Activated CD4-positive, alpha-beta T cell treated with anti-CD3 and anti-CD28 coated beads for 1 hour (primary cell): ENCODE results near the gene RAP1A.

Source experiments
- DNase-seq: peaks from one replicate; pipeline ENCODE4 v3.0.0-alpha.2; 2020

Gene RAP1A

DNA sequence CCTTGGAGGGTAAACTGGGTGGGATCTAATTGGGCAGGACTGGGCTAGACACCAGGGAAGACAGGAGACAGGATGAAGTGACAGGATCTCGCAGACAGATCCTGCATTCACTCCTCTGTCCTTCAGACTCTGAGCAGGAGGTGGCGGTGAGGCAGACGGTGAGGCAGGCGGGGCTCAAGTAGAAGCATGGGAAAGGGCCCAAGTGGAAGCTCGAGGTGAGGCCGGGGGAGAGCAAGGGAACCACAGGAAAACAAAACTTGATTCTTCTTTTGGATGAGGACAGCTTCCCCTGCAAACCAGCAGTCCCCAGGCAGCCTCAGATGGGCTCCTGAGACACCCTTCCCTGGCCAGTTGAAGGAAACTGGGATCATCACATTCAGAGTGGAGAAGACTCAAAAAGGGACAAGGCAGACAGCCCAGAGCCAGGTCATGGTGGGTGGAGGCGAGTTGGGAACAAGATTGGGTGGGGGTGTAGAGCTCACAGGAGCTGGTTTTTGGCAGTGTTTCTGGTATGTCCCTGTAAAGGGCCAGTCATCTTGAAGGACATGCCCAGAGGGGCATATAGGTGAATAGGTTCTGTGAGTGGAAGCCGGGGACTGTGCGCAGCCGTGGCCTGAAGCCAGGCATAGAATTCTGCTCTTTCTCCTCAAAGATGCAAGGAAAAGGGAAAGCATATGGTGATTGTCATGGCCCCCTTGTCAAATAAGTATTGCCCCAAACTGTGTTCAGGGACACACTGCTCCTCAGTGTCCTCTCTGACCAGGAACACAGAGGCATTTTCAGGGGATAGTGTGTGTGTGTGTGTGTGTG is 101.6 kb downstream of the RAP1A start:
- DNase-seq: no peak

DNA sequence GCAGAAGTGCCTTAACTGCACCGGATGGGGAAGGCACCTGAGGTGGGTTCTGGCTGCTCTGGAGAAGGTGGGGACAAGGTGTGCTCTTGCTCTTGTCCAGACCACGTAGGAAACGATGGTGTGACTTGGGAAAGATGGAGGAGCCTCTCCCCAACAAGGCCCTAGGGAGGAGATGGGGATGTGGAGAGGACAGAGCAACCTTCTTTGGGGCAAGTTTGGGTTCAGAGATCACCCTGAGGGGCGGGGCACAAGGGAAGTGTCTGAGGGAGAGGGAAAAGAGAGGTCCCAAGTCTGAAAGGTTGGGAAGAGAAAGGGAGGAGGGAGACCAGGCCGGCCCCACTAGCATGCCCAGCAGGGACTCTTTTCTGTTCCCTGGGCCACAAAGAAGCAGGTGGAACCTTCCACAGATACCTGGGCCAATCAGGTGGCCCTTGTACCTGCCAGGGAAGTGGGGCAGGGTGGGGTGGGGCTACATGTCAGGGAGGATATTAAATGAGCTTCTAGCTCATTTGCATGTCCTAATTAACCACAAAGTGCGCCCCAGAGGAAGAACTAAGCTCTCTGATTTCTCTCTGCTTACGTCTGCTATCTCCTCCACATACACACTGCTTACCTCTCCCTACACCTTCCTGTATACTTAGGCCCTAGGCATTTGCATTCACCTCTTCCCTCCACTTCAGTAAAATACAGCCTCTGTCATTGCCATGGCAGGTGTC is 103.7 kb downstream of the RAP1A start:
- DNase-seq: no peak

DNA sequence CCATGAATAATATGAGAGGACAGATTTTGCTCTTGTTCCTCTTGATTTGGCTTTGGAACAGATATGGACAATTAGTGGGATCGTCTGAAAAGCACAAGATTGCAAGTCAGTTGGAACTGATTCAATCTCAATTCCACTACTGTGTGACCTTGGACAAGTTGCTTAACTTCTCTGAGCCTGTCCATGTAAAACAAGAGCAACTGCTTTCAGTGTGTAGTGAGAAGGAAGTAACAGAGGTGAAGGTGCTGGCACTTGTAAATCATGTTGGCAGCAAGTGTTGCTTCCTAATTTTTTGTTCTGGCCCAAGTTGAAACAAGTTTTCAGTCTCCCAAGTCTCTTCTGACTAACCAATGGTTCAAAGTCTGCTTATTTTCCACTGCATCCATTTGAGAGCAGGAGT is 104.3 kb downstream of the RAP1A start:
- no peak for DNase-seq

DNA sequence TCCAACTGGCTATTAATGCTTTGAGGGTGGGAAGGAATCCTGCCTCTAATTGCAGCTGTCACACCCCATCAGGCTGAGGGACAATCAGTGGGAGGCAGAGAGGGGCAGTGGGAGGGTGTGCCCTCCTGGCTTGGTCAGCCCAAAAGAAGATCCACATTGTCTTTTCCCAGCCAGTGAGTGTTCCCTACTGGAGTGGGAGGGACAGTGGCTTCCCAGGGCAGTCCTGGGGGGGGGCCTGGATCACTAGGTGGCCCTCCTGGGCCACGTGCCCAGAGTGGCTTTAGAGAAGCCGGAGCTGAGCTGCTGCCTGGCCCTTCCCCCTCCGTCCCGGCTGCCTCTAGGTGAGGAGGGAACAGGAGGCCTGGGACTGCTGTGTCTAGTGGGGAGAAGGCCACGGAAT is 105.6 kb downstream of the RAP1A start:
- no peak for DNase-seq

DNA sequence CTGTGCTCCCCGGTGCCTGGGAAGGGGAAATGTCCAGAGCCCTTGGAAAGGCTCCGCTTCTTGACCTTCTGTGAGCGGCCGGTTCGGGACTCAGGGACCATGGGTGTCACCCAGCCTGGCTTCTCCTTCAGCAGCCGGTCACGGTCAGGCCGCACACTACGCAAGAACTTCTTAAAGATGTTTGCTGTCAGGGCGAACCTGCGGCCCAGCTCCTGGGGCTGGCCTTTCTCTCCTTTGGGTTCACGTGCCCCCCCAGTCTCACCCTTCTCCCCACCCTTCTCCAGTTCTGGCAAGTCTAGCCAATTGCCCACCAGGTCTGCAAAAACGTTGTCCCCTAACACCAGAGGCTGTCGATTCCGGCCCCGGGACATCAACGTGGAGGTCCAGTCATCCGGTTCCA is 107.5 kb downstream of the RAP1A start:
- DNase-seq: no peak

DNA sequence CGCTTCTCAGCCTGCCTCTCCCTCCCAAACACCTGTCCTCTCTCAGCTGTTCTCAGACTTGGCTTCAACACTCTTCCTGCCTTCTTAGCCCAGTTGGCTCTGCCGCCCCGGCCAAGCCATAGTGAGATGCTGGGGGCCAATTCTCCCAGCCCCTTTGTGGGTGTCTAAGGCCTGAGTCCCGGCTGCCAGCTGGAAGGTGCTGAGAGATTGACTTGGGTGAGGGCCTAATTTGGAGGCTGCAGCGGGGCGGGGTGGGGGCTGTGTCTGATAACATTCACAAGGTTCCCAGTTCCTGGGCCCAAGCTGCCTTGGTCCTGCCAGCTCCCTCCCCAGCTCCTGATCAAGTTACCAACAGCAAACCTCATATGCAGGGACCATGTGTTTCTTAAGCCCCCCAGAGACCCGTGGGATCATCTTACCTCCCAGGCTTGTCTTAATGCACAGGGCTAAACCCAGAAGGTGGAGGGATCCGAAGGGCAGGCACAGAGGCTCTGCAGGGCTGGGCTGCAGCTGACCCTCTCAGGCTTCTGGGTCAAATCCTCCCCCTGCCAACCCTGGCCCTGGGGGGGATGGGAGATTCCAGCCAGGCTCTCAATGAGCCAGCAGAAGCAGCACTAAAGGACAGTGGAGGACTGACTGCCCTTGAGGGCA is 109.8 kb downstream of the RAP1A start:
- no peak for DNase-seq

DNA sequence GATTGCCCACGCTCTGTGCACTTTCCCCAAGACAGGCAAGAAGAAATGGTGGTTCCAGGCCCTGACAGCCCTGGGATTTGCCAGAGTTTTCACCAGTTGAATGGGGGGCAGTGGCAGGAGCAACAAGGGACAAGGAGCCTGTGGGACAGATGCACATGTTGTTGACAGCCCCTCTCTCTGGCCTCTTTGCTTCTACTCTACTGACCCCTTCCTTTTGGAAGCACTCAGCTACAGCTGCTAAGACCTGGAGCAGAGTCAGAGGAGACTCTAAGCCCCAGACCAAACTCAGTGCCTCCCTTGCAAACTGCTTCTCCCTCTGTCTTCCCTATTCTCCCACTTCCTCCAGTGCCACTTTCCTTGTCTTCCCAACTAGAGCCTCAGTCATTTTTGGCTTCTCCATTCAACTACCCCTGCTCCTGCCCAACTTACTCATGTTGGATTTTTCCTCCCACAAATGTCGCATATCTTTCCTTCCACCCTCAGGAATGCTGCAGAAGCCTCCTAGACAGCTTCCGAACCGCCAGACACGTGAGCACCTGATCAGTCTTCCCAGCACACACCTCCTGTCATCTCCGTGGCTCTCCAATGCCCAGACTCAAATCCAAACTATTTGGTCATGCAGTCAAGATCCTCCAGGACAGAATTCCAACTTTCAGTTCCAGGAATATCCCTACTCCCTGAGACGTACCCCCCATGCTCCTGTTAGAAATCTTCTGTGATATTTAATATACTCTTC is 110.5 kb downstream of the RAP1A start:
- DNase-seq: no peak

DNA sequence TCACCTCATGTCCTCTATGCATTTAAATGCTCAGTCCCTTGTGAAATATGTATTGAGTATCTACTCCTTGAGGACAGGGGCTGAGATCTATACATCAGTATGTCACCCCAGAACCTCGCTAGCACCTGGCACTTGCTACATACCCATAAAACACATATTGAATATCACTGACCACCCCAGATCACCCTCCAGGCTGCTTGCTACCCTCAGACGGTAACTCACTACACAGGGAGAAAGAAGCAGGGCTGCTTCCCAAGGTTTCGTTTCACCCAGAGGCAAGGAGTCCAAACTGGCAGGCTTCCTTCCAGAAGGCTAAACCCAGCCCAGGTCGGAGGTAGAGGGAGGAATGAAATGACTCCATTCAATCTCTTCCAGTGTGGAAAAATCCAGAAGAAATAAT is 111.1 kb downstream of the RAP1A start:
- no peak for DNase-seq

DNA sequence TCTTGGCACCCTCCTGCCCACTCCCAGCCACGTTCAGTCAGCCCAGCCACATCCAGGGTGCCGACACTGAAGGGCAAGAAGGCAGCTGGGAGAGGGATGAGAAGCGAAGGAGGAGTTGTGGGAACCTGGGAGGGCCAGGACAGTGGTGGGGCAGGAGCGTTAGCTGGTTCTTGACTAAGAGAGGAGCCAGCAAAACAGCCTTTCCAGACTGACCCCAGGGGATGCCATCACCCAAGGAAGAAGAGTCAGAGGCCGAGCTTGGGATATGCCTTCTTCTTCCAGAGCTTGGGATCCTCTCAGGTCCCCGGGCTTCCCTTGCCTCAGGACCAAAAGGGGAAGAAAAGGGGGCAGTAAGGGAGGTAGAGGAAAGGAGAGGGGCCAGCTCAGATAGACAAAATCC is 112.4 kb downstream of the RAP1A start:
- no peak for DNase-seq

DNA sequence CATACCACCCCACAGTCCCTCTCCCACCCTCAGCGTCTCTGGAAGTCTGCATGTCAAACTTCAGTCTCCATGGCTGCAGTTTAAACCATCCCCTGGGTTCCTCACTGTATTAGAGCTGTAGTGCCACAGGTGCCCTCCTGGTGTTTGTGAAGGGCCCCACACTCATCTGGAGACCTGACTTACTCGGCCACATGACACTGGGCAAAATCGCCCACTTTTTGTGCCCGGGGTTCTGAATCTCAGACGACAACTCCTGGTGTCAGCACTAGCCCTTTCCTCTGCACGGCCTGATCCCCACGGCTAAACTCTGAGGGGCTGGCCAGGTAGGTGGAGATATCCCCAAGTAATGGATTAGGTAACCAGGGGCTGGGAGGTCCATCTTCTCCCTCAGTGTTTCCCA is 113.1 kb downstream of the RAP1A start:
- DNase-seq: no peak

DNA sequence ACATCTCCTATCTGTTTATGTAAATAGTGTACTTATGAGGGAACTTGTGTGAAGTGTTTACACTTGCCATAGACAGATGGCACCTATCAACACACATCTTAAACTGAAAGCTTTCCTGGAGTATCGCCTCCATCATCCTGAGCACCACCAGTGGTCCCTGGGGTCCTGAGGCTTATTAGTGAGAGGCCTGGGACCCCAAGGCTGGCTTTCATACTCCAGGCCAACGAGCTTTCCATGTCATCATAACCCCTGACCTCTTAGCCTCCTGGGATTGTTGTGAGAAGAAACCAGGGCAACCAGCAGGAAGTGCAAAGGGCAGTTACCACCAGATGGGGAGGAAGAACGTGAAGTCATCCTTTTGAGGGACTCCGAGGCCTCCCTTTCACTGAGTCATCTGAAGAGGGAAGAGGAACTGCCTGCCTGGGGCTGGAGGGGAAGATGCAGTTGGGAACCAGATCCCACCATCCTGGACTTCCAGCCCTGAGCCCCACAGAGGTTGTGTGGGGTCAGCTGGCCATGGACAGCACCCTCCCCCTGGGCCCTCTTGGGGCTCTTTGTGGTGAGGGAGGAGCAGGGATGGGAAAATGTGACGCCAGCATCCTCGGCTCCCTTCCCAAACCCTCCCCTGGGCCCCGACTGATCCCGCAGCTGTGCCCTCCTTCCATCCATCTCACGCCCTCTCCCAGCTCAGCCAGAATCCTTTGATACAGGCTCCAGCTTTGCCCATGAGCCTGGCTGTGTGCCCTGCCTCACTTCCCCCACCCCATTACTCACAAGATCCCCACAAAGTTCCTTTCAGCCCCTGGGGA is 113.8 kb downstream of the RAP1A start:
- DNase-seq: no peak

DNA sequence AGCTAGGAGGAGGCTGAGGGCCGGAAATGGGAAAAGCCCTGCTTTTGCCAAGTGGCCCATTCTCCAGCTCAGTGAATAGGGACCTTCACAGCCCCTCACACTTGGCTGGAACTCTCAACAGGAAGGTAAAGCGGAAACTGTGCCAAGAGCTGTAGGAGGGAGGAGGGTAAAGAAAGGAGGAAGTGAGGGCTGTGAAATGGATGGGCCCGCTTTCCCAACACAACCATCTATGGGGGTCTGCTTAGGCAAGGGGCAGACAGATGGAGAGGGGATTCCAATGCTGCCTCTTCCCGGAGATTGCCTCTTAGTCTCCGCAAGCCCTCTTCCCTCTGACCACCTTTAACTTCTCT is 114.4 kb downstream of the RAP1A start:
- no peak for DNase-seq

DNA sequence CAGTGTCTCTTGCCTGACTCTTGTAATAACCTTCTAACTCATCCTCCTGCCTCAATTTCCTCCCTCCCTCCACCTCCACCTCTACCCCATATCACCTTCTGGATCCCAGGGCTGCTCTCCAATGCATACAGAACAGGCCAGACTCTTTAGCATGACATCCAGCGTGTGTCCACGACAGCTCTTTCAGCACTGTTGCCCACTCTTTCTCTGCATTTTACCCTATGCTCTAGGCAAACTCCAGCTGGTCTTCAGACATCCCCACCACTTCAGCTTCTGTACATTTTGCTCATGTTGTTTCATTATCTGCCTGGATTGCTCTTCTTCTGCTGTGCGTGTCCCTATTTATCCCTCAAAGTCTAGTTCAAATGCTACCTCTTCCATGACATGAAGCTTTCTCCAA is 114.8 kb downstream of the RAP1A start:
- no peak for DNase-seq

DNA sequence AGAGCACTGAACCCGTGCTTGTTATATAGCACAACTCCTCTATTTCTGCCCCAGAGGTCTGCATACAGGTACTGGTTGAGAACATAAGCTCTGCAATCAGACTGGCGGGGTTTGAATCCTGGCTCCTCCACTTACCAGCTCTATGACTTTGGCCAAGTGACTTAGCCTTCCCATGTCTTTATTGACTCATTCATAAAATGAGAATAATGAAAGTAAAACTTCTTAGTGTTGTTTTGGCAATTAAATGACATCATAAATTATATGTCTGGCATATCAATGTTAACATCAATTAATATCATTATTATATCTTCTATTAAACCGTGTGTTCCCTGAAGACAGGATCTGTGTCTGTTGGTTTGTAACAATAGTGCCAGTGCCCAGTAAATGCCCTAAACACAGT is 115.3 kb downstream of the RAP1A start:
- no peak for DNase-seq

DNA sequence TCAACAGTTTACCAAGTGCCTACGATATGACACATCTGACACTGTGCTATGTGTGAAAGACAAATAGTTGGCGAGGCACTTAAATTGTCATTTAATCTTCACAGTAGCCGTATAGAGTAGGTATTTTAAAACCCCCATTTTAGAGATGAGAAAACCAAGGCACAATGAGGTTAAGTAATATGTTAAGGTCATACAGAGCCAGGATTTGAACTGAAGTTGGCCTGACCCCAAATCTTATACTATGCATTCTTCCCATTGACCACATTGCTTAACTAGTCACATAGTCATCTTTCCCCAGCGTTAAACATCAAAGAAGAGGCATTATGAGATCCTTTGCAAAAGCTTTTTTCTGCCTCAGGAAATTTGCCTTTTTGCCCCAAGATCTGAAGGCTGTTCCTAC is 115.7 kb downstream of the RAP1A start:
- no peak for DNase-seq

DNA sequence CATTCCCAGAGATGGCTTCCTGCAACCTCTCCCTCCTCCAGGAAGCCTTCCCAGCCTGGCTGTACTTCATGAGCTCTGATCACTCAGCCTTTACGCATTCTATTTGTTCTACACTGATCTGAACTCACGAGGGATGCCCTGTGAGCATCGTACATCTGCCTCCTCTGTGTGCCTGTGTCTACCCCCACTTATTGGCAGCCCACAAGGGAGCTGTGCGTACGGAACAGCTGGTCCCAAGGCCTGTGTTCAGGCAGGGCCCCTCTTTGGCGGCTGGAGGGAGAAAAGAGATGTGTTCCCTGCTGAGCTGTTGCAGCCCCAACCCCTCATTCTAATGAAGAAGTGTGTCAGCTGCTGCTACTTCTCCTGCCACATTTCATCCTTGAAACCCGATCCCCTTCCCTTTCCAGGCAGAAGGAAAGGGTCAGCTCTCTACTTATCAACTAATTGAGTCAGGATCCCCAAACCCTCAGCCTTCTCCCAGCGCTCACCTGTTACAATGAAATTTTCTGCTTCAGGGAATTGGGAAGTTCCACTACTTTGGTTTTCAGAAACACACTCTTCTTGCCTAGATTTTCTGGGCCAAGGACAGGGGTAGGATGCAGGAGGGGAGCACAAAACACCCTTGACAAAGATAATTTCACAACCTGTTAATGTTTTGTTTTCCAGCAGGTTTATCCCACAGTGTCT is 116.4 kb downstream of the RAP1A start:
- no peak for DNase-seq

DNA sequence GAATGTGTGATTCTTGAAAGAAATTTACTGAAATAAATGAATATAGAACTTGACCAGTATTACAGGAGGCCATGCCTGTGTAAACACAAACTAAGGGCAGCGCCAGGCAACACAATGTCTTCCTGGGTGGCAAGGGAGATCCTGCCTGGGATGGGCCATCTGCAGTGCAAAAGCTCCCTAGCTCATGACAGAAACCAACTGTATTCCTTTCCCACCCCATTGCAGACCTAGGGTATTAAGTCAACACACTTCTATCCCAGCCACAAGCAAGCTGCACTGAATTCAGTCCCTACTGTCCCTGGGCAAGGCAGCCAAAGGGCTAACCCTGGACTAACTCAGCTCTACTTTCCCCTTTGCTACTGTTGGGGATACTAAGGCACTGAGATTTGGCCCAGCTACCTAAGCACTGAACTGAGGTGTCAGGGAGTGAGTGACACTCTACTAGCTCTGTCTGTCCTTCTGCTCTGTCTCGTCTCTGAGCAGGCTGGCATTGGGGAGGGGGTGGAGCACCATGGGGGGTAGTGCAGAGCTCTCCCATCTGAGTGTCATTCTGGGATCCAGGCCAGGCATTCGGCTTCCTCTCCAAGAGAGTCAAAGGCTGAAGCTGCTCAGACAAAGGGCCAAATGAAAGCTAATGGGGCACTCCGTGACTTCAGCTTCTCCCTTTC is 117.1 kb downstream of the RAP1A start:
- DNase-seq: no peak

DNA sequence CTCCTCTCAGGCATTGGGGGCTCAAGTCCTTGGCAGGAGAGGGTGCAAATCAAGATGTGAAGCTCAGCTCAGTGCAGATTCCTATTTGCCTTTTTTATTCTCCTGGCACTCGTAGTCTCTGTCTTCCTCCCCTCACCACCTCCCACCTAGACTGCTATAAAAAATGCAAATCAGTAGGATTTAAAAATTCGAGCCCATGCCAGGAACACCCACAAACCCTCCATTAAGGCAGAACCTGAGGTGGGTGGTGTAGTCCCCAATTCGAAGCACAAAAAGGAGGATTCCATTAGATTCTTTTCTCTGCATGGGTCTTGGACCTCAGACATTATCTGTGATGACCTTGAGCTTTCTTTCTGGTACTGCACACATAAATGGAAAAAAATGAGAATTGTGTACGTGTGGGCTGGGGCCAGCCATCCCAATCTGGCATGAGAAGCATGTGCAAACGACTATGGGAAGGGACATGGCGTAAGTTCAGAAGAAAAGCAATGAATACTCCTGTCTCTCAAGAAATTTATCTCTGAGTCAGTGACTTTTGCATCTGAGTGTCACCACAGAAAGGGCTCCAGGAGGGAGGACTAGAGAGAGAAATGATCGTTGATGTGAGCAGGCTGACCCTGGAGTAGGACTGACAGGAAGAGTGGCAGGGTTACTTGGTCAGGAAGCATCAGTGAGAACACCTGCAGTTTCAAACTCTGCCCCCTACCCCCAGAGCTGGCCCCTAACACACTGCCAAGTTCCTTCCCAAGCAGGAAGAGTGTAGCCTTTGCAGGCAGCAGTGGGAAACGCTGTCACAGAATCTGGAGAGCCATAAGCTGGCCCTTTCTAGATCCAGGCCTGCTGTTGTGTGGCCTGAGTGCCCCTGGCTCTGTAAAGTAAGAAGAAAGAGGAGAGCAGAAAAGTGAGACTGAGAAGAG is 117.9 kb downstream of the RAP1A start:
- DNase-seq: no peak

DNA sequence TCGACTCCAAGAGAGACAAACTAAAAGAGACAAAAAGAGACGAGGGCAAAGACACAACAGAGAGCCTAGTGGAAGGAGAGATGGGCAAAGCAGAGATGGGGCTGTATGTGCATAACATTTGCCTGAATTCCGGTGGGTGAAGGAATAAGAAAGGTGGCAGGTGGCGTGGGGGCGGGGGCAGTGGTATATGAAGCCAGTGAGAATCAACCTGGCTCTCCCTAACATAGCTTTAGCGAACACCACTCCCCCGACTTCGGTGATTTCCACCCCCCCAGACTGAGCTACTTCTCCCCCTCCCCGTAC is 118.5 kb downstream of the RAP1A start:
- DNase-seq: no peak

DNA sequence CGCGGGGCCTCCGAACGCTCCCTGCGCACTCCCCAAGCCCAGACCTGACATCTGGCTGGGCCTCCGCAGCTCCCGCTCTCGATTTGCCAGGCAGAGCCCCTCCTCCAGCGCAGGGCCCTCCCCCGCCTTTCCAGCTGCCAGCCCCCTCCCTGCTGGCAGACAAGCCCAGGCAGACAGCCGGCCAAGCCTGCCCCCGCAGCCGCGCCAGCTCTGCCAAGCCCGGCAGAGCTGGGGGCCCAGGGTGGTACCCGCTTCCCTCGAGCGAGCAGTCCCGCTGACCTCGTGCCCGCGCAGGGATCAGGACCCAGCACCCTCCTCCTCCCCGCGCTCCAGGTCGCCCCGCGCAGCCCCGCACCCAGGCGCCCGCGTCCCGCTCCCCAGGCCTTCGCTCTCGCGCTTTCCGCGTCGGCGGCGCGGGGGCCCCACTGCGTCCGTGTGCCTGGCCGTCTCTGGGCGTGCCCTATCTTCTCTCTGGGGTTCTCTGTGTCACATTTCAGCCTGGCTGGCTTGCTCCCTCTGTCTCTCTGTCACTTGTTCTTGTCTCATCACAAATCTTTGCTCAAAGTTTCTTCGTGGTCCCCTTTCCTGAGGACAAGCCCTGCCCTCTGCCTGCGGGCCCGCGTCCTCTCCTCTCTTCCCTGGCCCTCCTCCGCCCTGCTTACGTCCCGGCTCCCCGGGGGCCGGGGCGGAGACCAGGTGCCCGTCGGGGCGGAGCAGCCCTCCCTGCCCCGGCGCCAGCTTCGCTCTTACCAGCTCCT is 119.0 kb downstream of the RAP1A start:
- DNase-seq: no peak
